HG02840 (cell line): Measurements from ENCODE around the gene NAGLU.
"Not testable (repeated sequence)": the region's sequence is repeated elsewhere in the genome, so short reads cannot be mapped to it uniquely, and the experiment has no call there.

Experiments
- ATAC-seq: cut with Tn5 transposase; IDR thresholded peaks from one replicate; pipeline ENCODE4 v1.9.1; 2021; ENCODE audit warnings: mild to moderate bottlenecking, moderate library complexity, moderate number of reproducible peaks; ENCODE audit not compliant: unreplicated experiment, low FRiP score

Gene NAGLU

DNA sequence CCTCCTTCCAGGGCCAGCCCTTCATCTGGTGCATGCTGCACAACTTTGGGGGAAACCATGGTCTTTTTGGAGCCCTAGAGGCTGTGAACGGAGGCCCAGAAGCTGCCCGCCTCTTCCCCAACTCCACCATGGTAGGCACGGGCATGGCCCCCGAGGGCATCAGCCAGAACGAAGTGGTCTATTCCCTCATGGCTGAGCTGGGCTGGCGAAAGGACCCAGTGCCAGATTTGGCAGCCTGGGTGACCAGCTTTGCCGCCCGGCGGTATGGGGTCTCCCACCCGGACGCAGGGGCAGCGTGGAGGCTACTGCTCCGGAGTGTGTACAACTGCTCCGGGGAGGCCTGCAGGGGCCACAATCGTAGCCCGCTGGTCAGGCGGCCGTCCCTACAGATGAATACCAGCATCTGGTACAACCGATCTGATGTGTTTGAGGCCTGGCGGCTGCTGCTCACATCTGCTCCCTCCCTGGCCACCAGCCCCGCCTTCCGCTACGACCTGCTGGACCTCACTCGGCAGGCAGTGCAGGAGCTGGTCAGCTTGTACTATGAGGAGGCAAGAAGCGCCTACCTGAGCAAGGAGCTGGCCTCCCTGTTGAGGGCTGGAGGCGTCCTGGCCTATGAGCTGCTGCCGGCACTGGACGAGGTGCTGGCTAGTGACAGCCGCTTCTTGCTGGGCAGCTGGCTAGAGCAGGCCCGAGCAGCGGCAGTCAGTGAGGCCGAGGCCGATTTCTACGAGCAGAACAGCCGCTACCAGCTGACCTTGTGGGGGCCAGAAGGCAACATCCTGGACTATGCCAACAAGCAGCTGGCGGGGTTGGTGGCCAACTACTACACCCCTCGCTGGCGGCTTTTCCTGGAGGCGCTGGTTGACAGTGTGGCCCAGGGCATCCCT is 7.4 kb downstream of the NAGLU start:
- no peak for ATAC-seq

GRCh38 chr17:42544874-42545283 is 8.8 kb downstream of the NAGLU start:
- no peak for ATAC-seq

GRCh38 chr17:42545755-42546505 is 9.9 kb downstream of the NAGLU start:
- ATAC-seq = not testable (repeated sequence)

GRCh38 chr17:42547001-42547461 is 11.0 kb downstream of the NAGLU start:
- no peak for ATAC-seq

DNA sequence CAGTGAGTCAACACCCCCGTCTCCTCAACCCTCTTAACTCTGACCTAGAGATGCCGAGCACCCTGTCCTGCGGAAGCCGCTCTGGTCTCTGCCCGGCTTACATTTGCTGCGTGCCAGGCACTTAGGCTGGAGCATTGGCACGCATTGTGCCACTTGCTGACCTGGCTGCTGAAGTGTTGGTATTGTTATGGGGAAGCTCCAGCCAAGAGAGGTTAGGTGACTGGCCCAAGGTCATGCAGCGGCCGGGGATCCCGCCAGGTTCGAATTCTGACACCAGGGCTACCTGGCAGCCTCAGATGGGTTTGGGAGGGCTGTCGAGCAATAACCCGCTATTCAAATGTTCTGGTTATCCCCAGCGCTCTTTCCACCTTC is 11.6 kb downstream of the NAGLU start:
- no peak for ATAC-seq

DNA sequence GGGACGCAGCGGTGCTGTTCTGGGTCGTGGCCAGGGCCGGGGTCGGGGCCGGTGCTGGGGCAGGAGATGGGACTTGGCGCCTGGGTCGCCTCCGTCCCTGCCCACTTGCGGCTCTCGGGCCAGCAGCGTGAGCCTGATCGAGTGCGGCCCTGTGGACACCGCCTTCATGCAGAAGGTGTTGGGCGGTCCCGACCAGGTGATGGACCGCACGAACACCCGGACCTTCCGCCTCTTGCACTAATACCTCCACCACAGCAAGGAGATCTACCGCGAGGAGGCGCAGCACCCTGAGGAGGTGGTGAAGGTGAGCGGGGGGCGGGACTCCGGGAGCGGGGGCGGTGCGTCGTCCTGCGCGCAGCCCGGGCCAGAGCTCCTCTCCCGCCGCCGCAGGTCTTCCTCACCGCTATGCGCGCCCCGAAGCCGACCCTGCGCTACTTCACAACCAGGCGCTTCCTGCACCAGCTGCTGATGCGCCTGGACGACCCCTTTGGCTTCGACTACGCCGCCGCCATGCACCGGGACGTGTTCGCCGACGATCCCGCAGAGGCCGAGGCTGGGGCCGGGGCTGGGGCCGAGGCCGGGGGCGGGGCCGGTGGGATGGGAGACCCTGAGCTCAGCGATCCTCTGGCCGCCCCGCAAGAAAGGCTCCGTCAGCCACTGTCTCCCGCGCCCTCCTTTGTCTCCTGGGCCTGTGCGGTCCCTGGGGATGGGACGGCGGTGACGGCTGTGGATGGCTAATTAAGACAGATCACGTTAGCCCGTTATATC is 12.2 kb downstream of the NAGLU start:
- ATAC-seq = peak; percentile 43

DNA sequence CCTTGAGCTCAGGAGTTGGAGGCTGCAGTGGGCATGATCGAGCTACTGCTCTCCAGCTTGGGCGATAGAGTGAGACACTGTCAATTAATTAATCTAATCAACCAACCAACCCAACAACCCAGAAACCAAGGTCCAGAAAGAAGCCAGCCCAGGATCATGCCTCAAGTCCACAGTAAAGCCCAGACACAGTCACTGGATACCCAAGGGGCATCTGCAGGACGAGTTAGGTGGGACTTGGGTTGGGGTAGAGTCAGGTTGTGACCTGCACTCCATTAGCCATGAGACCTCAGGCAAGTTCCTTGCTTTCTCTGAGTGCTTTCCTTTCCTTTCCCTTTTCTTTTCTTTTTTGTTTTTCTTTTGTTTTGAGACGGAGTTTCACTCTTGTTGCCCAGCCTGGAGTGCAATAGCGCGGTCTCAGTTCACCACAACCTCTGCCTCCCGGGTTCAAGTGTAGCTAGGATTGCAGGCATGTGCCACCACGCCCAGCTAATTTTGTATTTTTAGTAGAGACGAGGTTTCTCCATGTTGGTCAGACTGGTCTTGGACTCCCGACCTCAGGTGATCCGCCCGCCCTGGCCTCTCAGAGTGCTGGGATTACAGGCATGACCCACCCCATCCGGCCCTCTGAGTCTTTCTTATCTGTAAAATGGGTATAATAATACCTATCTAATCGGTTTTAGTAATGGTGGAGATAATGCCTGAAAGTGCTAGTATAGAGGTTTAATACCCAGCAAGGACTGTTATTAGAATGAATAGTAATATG is 13.1 kb downstream of the NAGLU start:
- no peak for ATAC-seq

GRCh38 chr17:42552736-42553135 is 16.7 kb downstream of the NAGLU start, which contains the start of gene HSD17B1:
Gene HSD17B1 (plus strand): TSS chr17:42552923. CDS start chr17:42552934, 11 bp downstream.
- ATAC-seq = not testable (repeated sequence)

DNA sequence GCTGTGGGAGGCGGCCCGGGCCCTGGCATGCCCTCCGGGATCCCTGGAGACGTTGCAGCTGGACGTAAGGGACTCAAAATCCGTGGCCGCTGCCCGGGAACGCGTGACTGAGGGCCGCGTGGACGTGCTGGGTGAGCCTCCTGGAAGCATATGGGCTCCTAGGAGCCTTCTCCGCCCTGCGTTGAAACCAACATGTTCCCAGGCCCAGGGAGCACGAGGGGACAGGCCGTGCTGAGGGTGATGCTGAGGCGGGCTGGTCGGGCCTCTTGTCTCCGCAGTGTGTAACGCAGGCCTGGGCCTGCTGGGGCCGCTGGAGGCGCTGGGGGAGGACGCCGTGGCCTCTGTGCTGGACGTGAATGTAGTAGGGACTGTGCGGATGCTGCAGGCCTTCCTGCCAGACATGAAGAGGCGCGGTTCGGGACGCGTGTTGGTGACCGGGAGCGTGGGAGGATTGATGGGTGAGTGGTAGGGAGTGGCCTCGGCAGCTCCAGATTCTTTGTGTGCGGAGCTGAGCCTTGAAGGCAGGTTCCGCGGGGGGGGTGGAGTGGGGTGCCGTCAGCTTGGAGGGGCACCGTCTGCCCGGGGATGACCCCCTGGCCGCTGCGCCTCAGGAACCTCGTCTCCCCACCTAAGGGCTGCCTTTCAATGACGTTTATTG is 17.2 kb downstream of the NAGLU start:
- no peak for ATAC-seq

DNA sequence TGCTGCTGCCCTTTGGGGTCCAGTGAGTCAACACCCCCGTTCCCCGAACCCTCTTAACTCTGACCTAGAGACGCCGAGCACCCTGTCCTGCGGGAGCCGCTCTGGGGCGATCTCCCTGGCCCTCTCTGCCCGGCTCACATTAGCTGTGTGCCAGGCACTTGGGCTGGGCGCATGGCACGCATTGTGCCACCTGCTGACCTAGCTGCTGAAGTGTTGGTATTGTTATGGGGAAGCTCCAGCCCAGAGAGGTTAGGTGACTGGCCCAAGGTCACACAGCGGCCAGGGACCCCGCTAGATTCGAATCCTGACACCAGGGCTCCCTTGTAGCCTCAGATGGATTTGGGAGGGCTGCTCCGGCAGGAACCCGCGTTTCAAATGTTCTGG is 17.8 kb downstream of the NAGLU start:
- ATAC-seq = no peak

GRCh38 chr17:42554250-42555121 is 18.4 kb downstream of the NAGLU start:
- ATAC-seq = peak; percentile 67

DNA sequence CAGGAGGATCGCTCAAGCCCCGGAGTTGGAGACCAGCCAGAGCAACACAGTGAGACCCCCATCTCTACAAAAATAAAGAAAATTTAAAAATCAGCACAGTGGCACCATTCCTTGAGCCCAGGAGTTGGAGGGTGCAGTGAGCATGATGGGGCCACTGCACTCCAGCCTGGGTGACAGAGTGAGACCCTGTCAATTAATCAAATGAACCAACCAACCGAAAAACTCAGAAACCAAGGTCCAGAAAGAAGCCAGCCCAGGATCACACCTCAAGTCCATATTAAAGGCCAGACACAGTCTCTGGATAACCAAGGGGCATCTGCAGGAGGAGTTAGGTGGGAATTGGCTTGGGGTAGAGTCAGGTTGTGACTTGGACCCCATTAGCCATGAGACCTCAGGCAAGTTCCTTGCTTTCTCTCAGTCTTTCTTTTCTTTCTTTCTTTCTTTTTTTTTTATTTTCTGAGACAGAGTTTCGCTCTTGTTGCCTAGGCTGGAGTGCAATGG is 19.1 kb downstream of the NAGLU start:
- ATAC-seq = no peak

- ATAC-seq = not testable (repeated sequence)
These were observed 20.0 kb downstream of the NAGLU start for GRCh38 chr17:42555961-42556617.

DNA sequence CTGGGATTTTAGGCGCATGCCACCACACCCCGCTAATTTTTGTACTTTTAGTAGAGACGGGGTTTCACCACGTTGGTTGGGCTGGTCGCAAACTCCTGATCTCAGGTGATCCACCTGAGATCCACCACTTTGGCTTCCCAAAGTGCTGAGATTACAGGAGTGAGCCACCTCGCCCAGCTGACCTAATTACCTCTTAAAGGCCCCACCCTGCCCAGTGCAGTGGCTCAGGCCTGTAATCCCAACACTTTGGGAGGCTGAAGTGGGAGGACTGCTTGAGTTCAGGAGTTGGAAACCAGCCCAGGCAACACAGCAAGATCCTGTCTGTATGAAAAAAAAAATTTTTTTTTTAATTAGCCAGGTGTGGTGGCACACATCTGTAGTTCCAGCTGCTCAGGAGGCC is 23.0 kb downstream of the NAGLU start:
- no peak for ATAC-seq

DNA sequence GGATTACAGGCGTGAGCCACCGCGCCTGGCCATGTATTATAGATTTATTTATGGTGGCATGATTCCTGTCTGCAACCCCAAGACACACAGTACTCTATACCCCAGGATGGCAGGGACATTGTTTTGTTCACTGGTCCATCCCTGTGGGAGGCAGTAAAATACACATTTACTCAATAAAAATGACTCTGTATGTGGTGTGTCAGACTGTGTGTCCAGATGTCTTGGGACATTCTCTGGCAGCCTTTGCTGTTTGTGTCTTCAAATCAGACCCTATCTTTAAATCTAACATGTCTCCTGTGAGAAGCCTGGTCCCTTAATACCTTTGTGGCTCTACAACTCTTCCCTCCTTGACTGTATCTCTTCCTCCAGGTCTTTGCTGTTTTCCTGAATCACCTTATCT is 24.2 kb downstream of the NAGLU start:
- no peak for ATAC-seq

DNA sequence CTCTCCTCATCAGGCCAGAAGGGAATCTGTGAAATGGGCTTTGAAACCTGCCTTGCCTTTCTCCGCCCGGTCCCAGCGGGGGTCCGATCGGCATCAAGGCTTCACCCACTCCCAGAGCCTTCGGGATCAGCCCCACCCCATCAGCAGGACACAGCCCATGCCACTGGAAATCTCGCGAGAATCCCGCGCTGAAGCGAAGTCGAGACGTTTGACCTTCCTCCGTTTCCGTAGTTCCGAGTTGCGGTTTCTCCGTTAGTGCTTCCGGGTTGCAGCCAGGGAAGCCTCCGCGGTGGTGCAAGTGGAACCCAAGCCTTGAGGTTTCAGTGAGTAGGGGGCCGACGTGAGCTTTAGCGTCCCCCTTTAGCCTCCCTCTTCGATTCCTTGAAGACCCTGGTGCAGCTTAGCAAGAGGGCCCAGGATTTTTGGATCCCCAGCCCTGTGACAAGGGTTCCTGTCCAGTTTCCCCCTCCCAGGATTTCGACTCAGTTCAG is 25.9 kb downstream of the NAGLU start, which contains the start of gene COASY:
Gene COASY, plus strand, starts transcription at position 252 of the 491 bp plus-strand sequence. CDS start 475 bp downstream, outside the sequence.
- ATAC-seq = peak; percentile 51

- peak; percentile 6 for ATAC-seq
These were observed 26.5 kb downstream of the NAGLU start for GRCh38 chr17:42562388-42563142.
